Mesenteric fat pad (tissue), 1 donor: Measurements from ENCODE around the gene DBNDD1. TPM values are rescaled to one million over a fixed set of nuclear protein-coding genes. Genes with fewer than 3 reads are reported as not detected.
"Not testable (repeated sequence)": the region's sequence is repeated elsewhere in the genome, so short reads cannot be mapped to it uniquely, and the experiment has no call there.

Experiments used
- DNase-seq: peaks from one replicate; pipeline ENCODE4 v3.0.0-alpha.2; 2020; ENCODE audit warnings: low spot score
- total RNA-seq: library from RNA; stranded (reverse); fragmentation: NEBNext Ultra II Directional; extraction: Animal tissue kit (Norgen Biotek cat#: 25700); gene quantifications from one replicate; pipeline ENCODE4 v1.2.1, GENCODE V29; 2021
- donor health status: DM: yes; HTN: yes; CAD: no.

The DBNDD1 gene
- total RNA-seq, 1 donor from 2014 or later, result 2.6 TPM

- DNase-seq, result no peak
Measured at GRCh38 chr16:90012991-90013745, 6.1 kb downstream of the DBNDD1 start.

- DNase-seq, result no peak
Measured at GRCh38 chr16:90011908-90012501, 7.3 kb downstream of the DBNDD1 start.

GRCh38 chr16:90011508-90011819, 7.8 kb downstream of the DBNDD1 start:
- no peak for DNase-seq

- DNase-seq, result no peak
Measured at GRCh38 chr16:90010676-90011507, 8.4 kb downstream of the DBNDD1 start.

- no peak for DNase-seq
Measured at GRCh38 chr16:90009172-90009899, 9.9 kb downstream of the DBNDD1 start.

- DNase-seq, result no peak
Measured at GRCh38 chr16:90008708-90009145, 10.5 kb downstream of the DBNDD1 start.

GRCh38 chr16:90007635-90008234, 11.5 kb downstream of the DBNDD1 start:
- not testable (repeated sequence) for DNase-seq

- no peak for DNase-seq
Measured at GRCh38 chr16:90007015-90007414, 12.2 kb downstream of the DBNDD1 start.

- no peak for DNase-seq
Measured at GRCh38 chr16:90005956-90006663, 13.1 kb downstream of the DBNDD1 start.

- no peak for DNase-seq
Measured at GRCh38 chr16:90004577-90004976, 14.7 kb downstream of the DBNDD1 start.

GRCh38 chr16:90002759-90003158, 16.5 kb downstream of the DBNDD1 start:
- no peak for DNase-seq

- no peak for DNase-seq
Measured at GRCh38 chr16:90001761-90002503, 17.3 kb downstream of the DBNDD1 start.

- no peak for DNase-seq
Measured at GRCh38 chr16:90000733-90001427, 18.4 kb downstream of the DBNDD1 start.

- DNase-seq, result no peak
Measured at GRCh38 chr16:89999831-90000574, 19.3 kb downstream of the DBNDD1 start.

GRCh38 chr16:89996178-89996489, 23.1 kb downstream of the DBNDD1 start:
- DNase-seq, result no peak

GRCh38 chr16:89995475-89996177, 23.6 kb downstream of the DBNDD1 start:
- not testable (repeated sequence) for DNase-seq

- not testable (repeated sequence) for DNase-seq
Measured at GRCh38 chr16:89994721-89995474, 24.4 kb downstream of the DBNDD1 start.
